ENCODE data around the gene SUN5.

Gene SUN5

GRCh38 chr20:33012327-33013189 is 8.3 kb upstream of the SUN5 start:
- DNase-seq: no peak

DNA sequence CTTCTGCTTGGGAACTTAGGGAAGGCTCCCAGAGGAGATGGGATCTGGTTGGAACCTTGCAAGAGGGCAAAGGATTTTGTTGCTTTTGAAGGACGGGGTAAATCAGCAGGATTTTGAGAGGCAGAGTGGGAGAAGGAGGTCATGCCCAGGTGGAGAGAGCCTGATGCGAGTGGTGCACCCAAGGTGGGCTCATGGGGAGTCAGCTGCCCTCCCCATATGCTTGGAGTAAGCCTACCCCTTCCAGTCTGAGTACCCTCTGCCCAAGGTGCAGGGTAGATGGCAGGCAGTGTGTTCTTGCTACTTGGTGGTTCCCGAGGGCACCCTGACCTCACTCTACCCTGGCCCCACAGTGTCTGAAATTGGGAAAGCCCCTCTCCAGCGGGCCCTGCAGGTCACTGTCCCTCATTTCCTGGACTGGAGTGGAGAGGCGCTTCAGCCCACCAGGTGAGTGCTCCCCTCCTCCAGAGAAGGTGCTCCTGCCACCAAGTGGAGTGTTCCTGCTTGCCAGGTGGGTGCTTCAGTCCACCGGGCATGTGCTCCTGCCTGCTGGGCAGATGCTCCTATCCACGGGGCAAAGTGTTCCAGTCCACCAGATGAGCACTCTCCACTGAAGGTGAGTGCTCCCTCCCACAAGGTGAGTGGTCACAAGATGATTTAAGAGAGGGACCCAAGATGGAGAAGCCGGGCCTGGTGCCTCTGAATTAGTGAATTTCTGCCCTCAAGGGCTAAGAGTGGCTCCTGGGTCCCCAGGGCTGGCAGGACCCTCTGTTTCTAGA is 6.6 kb upstream of the SUN5 start:
- DNase-seq: no peak

GRCh38 chr20:33010133-33010504 is 5.9 kb upstream of the SUN5 start:
- no peak for DNase-seq

GRCh38 chr20:33009214-33010132 is 5.2 kb upstream of the SUN5 start:
- DNase-seq: no peak

DNA sequence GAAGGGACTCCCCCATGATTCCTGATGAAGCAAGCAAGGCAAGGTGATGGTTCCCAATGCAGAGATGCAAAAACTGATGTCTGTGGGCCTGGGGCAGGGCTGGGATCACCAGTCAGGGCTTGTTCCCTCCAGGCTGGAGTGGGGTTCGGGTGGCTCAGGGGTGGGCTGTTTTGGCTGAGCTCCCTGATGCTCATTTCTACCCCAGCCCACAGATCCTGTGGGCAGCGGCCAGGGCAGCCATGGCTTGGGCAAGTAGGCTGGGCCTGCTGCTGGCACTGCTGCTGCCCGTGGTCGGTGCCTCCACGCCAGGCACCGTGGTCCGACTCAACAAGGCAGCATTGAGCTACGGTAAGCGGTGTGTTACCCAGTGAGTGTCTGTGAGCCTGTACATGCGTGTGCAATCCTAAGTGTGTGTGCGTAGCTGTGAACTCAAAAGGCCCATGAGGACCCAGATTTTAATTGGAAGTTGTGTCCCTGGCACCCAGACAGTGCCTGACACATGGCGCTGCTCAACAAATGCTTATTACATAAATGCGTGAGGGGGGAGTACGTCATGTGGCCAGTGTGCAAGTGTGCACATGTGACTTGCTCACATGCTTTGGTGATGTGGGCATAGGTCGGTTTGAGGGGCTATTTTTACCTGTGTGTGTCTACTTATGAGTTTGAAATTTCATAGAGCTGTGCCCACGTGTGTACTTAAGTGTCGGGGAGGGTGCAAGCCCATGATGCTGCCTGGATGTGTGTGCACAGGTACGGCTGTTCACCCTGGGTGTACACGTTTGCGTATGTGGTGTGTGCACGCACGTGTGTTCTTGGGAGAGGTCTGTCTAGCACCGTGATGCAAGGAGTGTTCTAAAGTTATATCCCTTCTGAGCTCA is 4.3 kb upstream of the SUN5 start:
- no peak for DNase-seq

GRCh38 chr20:33007376-33008335 is 3.4 kb upstream of the SUN5 start, which contains the start of gene BPIFB2:
BPIFB2 (plus strand) TSS chr20:33007704; CDS start chr20:33008575, 871 bp downstream.
- DNase-seq: no peak

GRCh38 chr20:33006776-33007375 is 2.6 kb upstream of the SUN5 start:
- DNase-seq: no peak

DNA sequence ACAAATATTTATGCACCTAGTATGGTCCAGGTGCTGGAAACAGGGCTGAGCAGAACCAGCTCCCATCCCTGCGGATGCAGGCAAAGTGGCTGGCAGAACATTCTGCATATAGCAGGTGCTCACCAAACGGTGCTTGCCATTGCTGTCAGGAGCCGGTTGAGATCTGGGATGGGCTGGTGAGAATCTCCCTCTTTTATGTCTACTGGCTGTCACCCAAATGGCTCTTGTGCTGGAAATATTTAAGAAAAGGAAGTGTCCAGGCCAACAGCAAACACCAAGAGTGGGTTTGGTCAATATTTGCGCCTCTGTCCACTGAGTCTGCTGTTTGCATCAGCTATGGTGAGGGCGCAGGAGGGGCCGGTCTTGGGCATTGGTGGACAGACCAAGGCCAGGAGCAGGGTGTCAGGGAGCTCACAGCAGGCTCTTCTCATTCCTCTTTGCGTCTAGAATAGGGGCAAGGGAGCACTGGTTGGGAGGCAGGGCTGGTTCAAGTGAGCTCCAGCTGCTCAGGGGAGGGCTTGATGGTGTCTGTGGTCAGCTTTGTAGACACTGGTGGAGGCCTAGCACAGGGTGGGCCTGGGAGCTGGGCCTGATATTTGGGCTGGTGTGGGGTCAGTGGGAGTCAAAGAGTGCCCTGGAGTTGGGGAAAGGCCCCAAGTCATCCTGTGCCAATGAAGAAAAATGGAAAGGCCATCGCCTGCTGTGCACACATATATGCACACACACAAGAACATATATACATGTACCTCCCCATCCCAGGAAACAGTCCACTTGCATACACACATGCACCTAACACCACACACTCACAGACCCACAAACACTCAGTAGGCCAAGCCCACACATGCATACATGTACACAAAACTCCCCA is 1.9 kb upstream of the SUN5 start:
- no peak for DNase-seq

GRCh38 chr20:33005132-33005566 is 916 bp upstream of the SUN5 start:
- DNase-seq: no peak

GRCh38 chr20:33002087-33002808 is 2.0 kb downstream of the SUN5 start:
- DNase-seq: no peak

GRCh38 chr20:33000802-33001466 is 3.3 kb downstream of the SUN5 start:
- no peak for DNase-seq

- DNase-seq: no peak
Measured at GRCh38 chr20:32999603-33000250, 4.5 kb downstream of the SUN5 start.

- DNase-seq: no peak
Measured at GRCh38 chr20:32997431-32997830, 6.8 kb downstream of the SUN5 start.

DNA sequence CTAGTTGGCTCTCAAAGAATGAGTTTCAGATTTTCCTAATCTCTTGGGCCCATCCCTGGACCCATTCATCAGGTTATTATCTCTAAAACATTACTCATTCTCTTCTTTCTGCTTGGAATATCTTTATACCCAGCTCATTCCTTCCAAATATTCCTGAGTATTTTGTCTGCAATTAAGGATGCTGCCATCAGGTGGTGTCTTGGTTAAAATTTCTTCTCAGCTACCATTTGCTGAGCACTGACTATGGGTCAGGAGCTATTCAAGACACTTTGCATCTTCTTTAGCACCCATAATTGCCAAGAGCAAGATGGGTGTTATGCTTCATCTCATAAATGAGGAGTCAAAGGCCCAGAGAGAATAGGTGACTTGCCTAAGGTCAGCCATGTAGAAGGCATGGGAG is 8.4 kb downstream of the SUN5 start:
- no peak for DNase-seq

GRCh38 chr20:32993496-32994050 is 10.7 kb downstream of the SUN5 start:
- no peak for DNase-seq

GRCh38 chr20:32991792-32992641 is 12.2 kb downstream of the SUN5 start:
- no peak for DNase-seq

Data from NCI-H1105 treated with DMSO at 0.1 percent for 48 hours (cell line).